IMR-90 (cell line): Measurements from ENCODE around the gene KAZN. TPM values are rescaled to one million over a fixed set of nuclear protein-coding genes. Genes with fewer than 3 reads are reported as not detected.

Source experiments
- ATAC-seq: fragments of 200-7000 bp; cut with Tn5 transposase; 2 replicates; pipeline ENCODE4 v1.9.1; 2020; ENCODE audit warnings: low read depth, mild to moderate bottlenecking, moderate library complexity
- BruUV-seq: library from RNA; stranded (reverse); fragments of 400-500 nt; replicated peaks from 2 replicates; lab custom pipeline; 2021; lab: Mats Ljungman, UMichigan
- CTCF ChIA-PET: fragments of 300-600 bp; formaldehyde crosslinking; extraction: SDS; loops from one replicate; lab custom pipeline; 2021; ENCODE audit warnings: antibody characterized with exemption; lab: Yijun Ruan, JAX
- POLR2A ChIA-PET: fragments of 300-600 bp; sonication (Branson Sonifier 250); formaldehyde crosslinking; loops from one replicate; lab custom pipeline; 2022; ENCODE audit warnings: antibody characterized with exemption; ENCODE audit not compliant: unreplicated experiment; lab: Charles Lee
- DNase-seq: peaks from one replicate; pipeline ENCODE4 v3.0.0; 2013
- H2AFZ ChIP-seq: replicated peaks from 2 replicates; pipeline ENCODE3; 2013; ENCODE audit warnings: low read length, mild to moderate bottlenecking; ENCODE audit not compliant: poor library complexity
- H2AK5ac ChIP-seq: 2 replicates; pipeline ENCODE4 v1.6.1; 2013; ENCODE audit warnings: low read depth, low read length, inconsistent platforms
- H2AK9ac ChIP-seq: replicated peaks from 2 replicates; pipeline ENCODE3; 2013; ENCODE audit warnings: mild to moderate bottlenecking, low read depth, low read length, moderate library complexity; ENCODE audit not compliant: poor library complexity
- H2BK120ac ChIP-seq: 2 replicates; pipeline ENCODE4 v1.6.1; 2013; ENCODE audit warnings: low read depth, low read length, inconsistent platforms
- H2BK15ac ChIP-seq: 3 replicates; pipeline ENCODE4 v1.6.1; 2013; ENCODE audit warnings: low read depth, low read length, inconsistent platforms
- H2BK20ac ChIP-seq: 2 replicates; pipeline ENCODE4 v1.6.1; 2013; ENCODE audit warnings: low read depth, mild to moderate bottlenecking, inconsistent platforms, low read length, moderate library complexity
- H2BK5ac ChIP-seq: 2 replicates; pipeline ENCODE4 v1.6.1; 2013; ENCODE audit warnings: mild to moderate bottlenecking, low read depth, low read length, inconsistent platforms; ENCODE audit not compliant: poor library complexity, severe bottlenecking
- H3K14ac ChIP-seq: replicated peaks from 2 replicates; pipeline ENCODE4 v1.6.1; 2013; ENCODE audit warnings: low read depth, low read length, inconsistent platforms
- H3K18ac ChIP-seq: 2 replicates; pipeline ENCODE4 v1.6.1; 2013; ENCODE audit warnings: low read depth, low read length, control low read depth
- H3K23ac ChIP-seq: 2 replicates; pipeline ENCODE4 v1.6.1; 2013; ENCODE audit warnings: low read depth, low read length, inconsistent platforms
- H3K27ac ChIP-seq: 2 replicates; pipeline ENCODE4 v1.5.1; 2013; ENCODE audit warnings: mild to moderate bottlenecking, control low read depth, low read length; ENCODE audit not compliant: insufficient read depth
- H3K27me3 ChIP-seq: 2 replicates; pipeline ENCODE4 v1.6.1; 2013; ENCODE audit warnings: low read length; ENCODE audit not compliant: control insufficient read depth, insufficient read depth
- H3K36me3 ChIP-seq: 2 replicates; pipeline ENCODE4 v1.6.1; 2013; ENCODE audit warnings: low read length, mixed read lengths; ENCODE audit not compliant: control insufficient read depth, insufficient read depth
- H3K4ac ChIP-seq: 2 replicates; pipeline ENCODE4 v1.6.1; 2013; ENCODE audit warnings: low read depth, low read length, inconsistent platforms
- H3K4me1 ChIP-seq: 2 replicates; pipeline ENCODE4 v1.6.1; 2013; ENCODE audit warnings: low read length, mixed read lengths; ENCODE audit not compliant: control insufficient read depth, insufficient read depth
- H3K4me2 ChIP-seq: 2 replicates; pipeline ENCODE4 v1.6.1; 2013; ENCODE audit warnings: low read depth, mild to moderate bottlenecking, control low read depth, low read length, moderate library complexity
- H3K4me3 ChIP-seq: 2 replicates; pipeline ENCODE4 v1.5.1; 2013; ENCODE audit warnings: low read depth, mild to moderate bottlenecking, control low read depth, low read length, moderate library complexity; ENCODE audit not compliant: insufficient read depth
- H3K56ac ChIP-seq: 2 replicates; pipeline ENCODE4 v1.6.1; 2013; ENCODE audit warnings: low read length, inconsistent platforms; ENCODE audit not compliant: insufficient read depth; ENCODE audit errors: extremely low read depth
- H3K79me1 ChIP-seq, 2 experiments: 2 replicates each; pipeline ENCODE4 v1.6.1; 2013; ENCODE audit warnings: low read length in 2 of 2, inconsistent platforms in 1 of 2, low read depth in 1 of 2
- H3K9ac ChIP-seq: 2 replicates; pipeline ENCODE4 v1.6.1; 2013; ENCODE audit warnings: low read depth, low read length, control low read depth
- H3K9me1 ChIP-seq: 2 replicates; pipeline ENCODE4 v1.6.1; 2013; ENCODE audit warnings: low read length, inconsistent platforms; ENCODE audit not compliant: insufficient read depth
- H3K9me3 ChIP-seq: 2 replicates; pipeline ENCODE4 v1.6.1; 2013; ENCODE audit warnings: low read length; ENCODE audit not compliant: control insufficient read depth, insufficient read depth
- H4K20me1 ChIP-seq: 2 replicates; pipeline ENCODE4 v1.6.1; 2013; ENCODE audit warnings: low read length, inconsistent platforms; ENCODE audit not compliant: insufficient read depth
- H4K5ac ChIP-seq: 2 replicates; pipeline ENCODE4 v1.6.1; 2013; ENCODE audit warnings: mild to moderate bottlenecking, low read depth, low read length, control low read depth
- H4K8ac ChIP-seq, 2 experiments: 2 replicates each; pipeline ENCODE4 v1.6.1; 2013; ENCODE audit warnings: low read depth in 2 of 2, low read length in 2 of 2, control low read depth in 1 of 2, inconsistent platforms in 1 of 2
- H4K91ac ChIP-seq: 2 replicates; pipeline ENCODE4 v1.6.1; 2013; ENCODE audit warnings: low read depth, low read length, inconsistent platforms; ENCODE audit not compliant: insufficient read depth
- ELK1 ChIP-seq: fragments of 150-350 bp; IDR thresholded peaks from 2 replicates; pipeline ENCODE4 v1.6.1; 2016; ENCODE audit warnings: low read depth, mild to moderate bottlenecking, low read length, moderate library complexity, borderline replicate concordance
- FOS ChIP-seq: fragments of 150-350 bp; IDR thresholded peaks from 2 replicates; pipeline ENCODE4 v1.6.1; 2016; ENCODE audit warnings: low read depth, low read length
- NFE2L2 ChIP-seq: fragments of 150-350 bp; IDR thresholded peaks from 2 replicates; pipeline ENCODE4 v1.6.1; 2016; ENCODE audit warnings: low read depth, mild to moderate bottlenecking, low read length
- USF2 ChIP-seq: fragments of 150-350 bp; IDR thresholded peaks from 2 replicates; pipeline ENCODE4 v1.6.1; 2017; ENCODE audit warnings: mild to moderate bottlenecking, antibody characterized with exemption, low read length, low read depth
- WGBS, 2 experiments: methylation state at CpG; one replicate each; pipeline versions ENCODE4 v1.1.5 to v1.1.7; 2013; ENCODE audit warnings: missing lambda C conversion rate in 2 of 2; ENCODE audit not compliant: insufficient read length in 1 of 2; ENCODE audit errors: extremely low coverage in 2 of 2; 5-methylcytosine and 5-hydroxymethylcytosine counted together
- dilution Hi-C: fragments of 300-500 bp; cut with HindIII; formaldehyde crosslinking; loops from one replicate; pipeline ENCODE4 v1.14.3; 2018; ENCODE audit warnings: low sequenced_read_pairs; ENCODE audit not compliant: unreplicated experiment
- in situ Hi-C: fragments of 300-500 bp; cut with MboI; formaldehyde crosslinking; loops from 3 replicates; pipeline ENCODE4 v1.14.3; 2019; ENCODE audit warnings: low sequenced_read_pairs, inconsistent platforms, mixed read lengths
- intact Hi-C: fragments of 100-400 bp; cut with micrococcal nuclease; formaldehyde crosslinking; loops from 2 replicates; pipeline ENCODE4 v1.10.0; 2022
- polyA plus RNA-seq, 3 experiments: library from polyadenylated mRNA; depleted of rRNA; stranded (reverse); fragments of >200 nt; gene quantifications; 2 replicates each; pipeline ENCODE4 v1.2.3, GENCODE V29; 2012; ENCODE audit warnings: low replicate concordance in 1 of 3
- total RNA-seq: library from RNA; depleted of rRNA; stranded (reverse); fragments of >200 nt; gene quantifications from 2 replicates; pipeline ENCODE4 v1.2.3, GENCODE V29; 2012

Gene KAZN
- total and polyA plus RNA-seq, 2 of the 4 experiments (the other 2 are of a cell fraction), result 5.2 to 10.5 TPM

GRCh38 chr1:15000671-15001070 is 402.2 kb downstream of the KAZN start:
- Histone ChIP-seq H2BK20ac (no peak overlapping the region), H3K36me3 (peaks cover 2% of the 10 kb centered on the region; the same call in 1 of the 2 replicates), H2AFZ (no peak overlapping the region), H4K20me1 (peaks cover 15% of the 10 kb centered on the region), H2BK120ac (no peak overlapping the region), H3K4me2 (no peak overlapping the region), H3K14ac (no peak overlapping the region), H3K27ac (no peak overlapping the region), H2AK9ac (no peak overlapping the region), H3K23ac (no peak overlapping the region), H3K4me1 (peaks cover 23% of the 10 kb centered on the region), H3K4ac (no peak overlapping the region), H2BK5ac (no peak overlapping the region), H2BK15ac (no peak overlapping the region), H3K9ac (no peak overlapping the region), H3K9me3 (no peaks in the 10 kb centered on the region), H2AK5ac (no peak overlapping the region), H3K79me1 (peaks cover 29 to 81% of the 10 kb centered on the region in 2 experiments), H3K18ac (no peak overlapping the region), H4K8ac (no peak overlapping the region), H4K91ac (no peak overlapping the region), H3K9me1 (peaks cover 25% of the 10 kb centered on the region), H3K4me3 (no peak overlapping the region), H4K5ac (no peak overlapping the region), H3K56ac (no peak overlapping the region), H3K27me3 (no peaks in the 10 kb centered on the region)
- intact Hi-C loops, result no loop called here
- no peak for DNase-seq
- BruUV-seq, result no TSS peak
- no peak for ATAC-seq
- in situ Hi-C loops, result no loop called here
- dilution Hi-C loops, result no loop called here
- TF ChIP-seq ELK1, result no peak
- no peak for TF ChIP-seq FOS
- TF ChIP-seq NFE2L2, result no peak
- no peak for TF ChIP-seq USF2
- 93% methylated on average over 3 of the region's 9 CpGs; no CpG with 5 or more reads in 1 of the 2 experiments for WGBS, 2 experiments
- ChIA-PET CTCF (no interaction called here), POLR2A (no interaction called here)
